ENCODE data around the gene CDX2.

GRCh38 chr13:27956576-27957300, 12.4 kb downstream of the CDX2 start:
- TF ChIP-seq POLR2AphosphoS5 (IDR thresholded peaks at IDR 0.05) = no peak
- no peak for TF ChIP-seq CTCF (IDR thresholded peaks at IDR 0.05; ENCODE audit: poor library complexity, severe bottlenecking)
- no peak for TF ChIP-seq EZH2 (IDR thresholded peaks at IDR 0.05; ENCODE audit: borderline replicate concordance, insufficient read depth, low read length, poor library complexity, severe bottlenecking)

All from neural cell (in vitro differentiated cells).